ENCODE measurements around the gene CPHXL2.
A peak's percentile ranks its signal among the peaks of the same experiment; 100 is the strongest.

Gene CPHXL2

GRCh38 chr16:75647112-75647491 is 29.7 kb downstream of the CPHXL2 start:
- WGBS (ENCODE audit: insufficient coverage), result 0% methylated on average over 18 of the region's 18 CpGs
- Histone ChIP-seq H3K4me1 (ENCODE audit: control extremely low read depth in 1 of 4, control insufficient read depth in 4 of 4, insufficient read depth in 4 of 4, low read length in 3 of 4) (peaks cover 13 to 50% (median 32%) of the 10 kb centered on the region in 4 experiments), H3K27ac (ENCODE audit: insufficient read depth in 1 of 2, low read depth in 1 of 2, low read length in 2 of 2, poor library complexity in 1 of 2, severe bottlenecking in 2 of 2) (peak overlapping the region; percentile 75 to 98), H3K27me3 (replicated peaks in 2 of 5; ENCODE audit: control insufficient read depth in 4 of 5, insufficient read depth in 5 of 5, low read length in 4 of 5) (no peaks in the 10 kb centered on the region), H3K4me3 (ENCODE audit: control insufficient read depth in 1 of 7, extremely low read depth in 1 of 7, insufficient read depth in 4 of 7, low read depth in 2 of 7, low read length in 6 of 7) (peak overlapping the region; percentile 98 to 100 (median 99)), H3K36me3 (ENCODE audit: control insufficient read depth in 4 of 4, insufficient read depth in 4 of 4, low read length in 3 of 4) (peaks cover 6 to 32% (median 26%) of the 10 kb centered on the region in 4 experiments), H3K9me3 (ENCODE audit: control extremely low read depth in 1 of 5, control insufficient read depth in 4 of 5, insufficient read depth in 2 of 5, low read depth in 1 of 5, low read length in 4 of 5) (no peaks in the 10 kb centered on the region)
- no peak for DNase-seq
- CTCF ChIA-PET, result interaction anchor here (1.0 to 1.5 kb wide), 5 partner anchors 14 to 176 kb away, joined by 3 to 4 read pairs (median 3); partner anchors contain the start of gene ADAT1
- POLR2A ChIA-PET, result interaction anchor here (0.6 to 0.8 kb wide), 3 partner anchors 14 to 130 kb away, joined by 3 to 4 read pairs (median 3); partner anchors contain the start of gene ADAT1

- Histone ChIP-seq H3K9me3 (ENCODE audit: control extremely low read depth in 1 of 5, control insufficient read depth in 4 of 5, insufficient read depth in 2 of 5, low read depth in 1 of 5, low read length in 4 of 5) (no peaks in the 10 kb centered on the region), H3K27me3 (replicated peaks in 2 of 5; ENCODE audit: control insufficient read depth in 4 of 5, insufficient read depth in 5 of 5, low read length in 4 of 5) (no peaks in the 10 kb centered on the region), H3K4me1 (ENCODE audit: control extremely low read depth in 1 of 4, control insufficient read depth in 4 of 4, insufficient read depth in 4 of 4, low read length in 3 of 4) (peaks cover 3 to 24% (median 16%) of the 10 kb centered on the region in 4 experiments), H3K27ac (ENCODE audit: insufficient read depth in 1 of 2, low read depth in 1 of 2, low read length in 2 of 2, poor library complexity in 1 of 2, severe bottlenecking in 2 of 2) (no peak overlapping the region), H3K36me3 (ENCODE audit: control insufficient read depth in 4 of 4, insufficient read depth in 4 of 4, low read length in 3 of 4) (peaks cover 15 to 56% (median 48%) of the 10 kb centered on the region in 4 experiments), H3K4me3 (ENCODE audit: control insufficient read depth in 1 of 7, extremely low read depth in 1 of 7, insufficient read depth in 4 of 7, low read depth in 2 of 7, low read length in 6 of 7) (no peak overlapping the region)
- DNase-seq, result no peak
- 100% methylated on average over 6 of the region's 7 CpGs for WGBS (ENCODE audit: insufficient coverage)
- ChIA-PET CTCF (interaction anchor here (1.0 to 2.3 kb wide), 2 partner anchors 11 to 15 kb away, joined by 3 to 8 read pairs; no protein-coding TSS in a partner anchor), POLR2A (no interaction called here)
Observed at GRCh38 chr16:75644240-75645012, 32.4 kb downstream of the CPHXL2 start.

GRCh38 chr16:75640598-75640997 is 36.2 kb downstream of the CPHXL2 start:
- ChIA-PET POLR2A (no interaction called here), CTCF (interaction anchor here (1.1 to 1.5 kb wide), 2 partner anchors 8 to 10 kb away, joined by 3 to 4 read pairs; no protein-coding TSS in a partner anchor)
- Histone ChIP-seq H3K4me3 (ENCODE audit: control insufficient read depth in 1 of 7, extremely low read depth in 1 of 7, insufficient read depth in 4 of 7, low read depth in 2 of 7, low read length in 6 of 7) (no peak overlapping the region), H3K4me1 (ENCODE audit: control extremely low read depth in 1 of 4, control insufficient read depth in 4 of 4, insufficient read depth in 4 of 4, low read length in 3 of 4) (peaks cover 0 to 11% (median 4%) of the 10 kb centered on the region in 4 experiments), H3K9me3 (ENCODE audit: control extremely low read depth in 1 of 5, control insufficient read depth in 4 of 5, insufficient read depth in 2 of 5, low read depth in 1 of 5, low read length in 4 of 5) (no peaks in the 10 kb centered on the region), H3K27ac (ENCODE audit: insufficient read depth in 1 of 2, low read depth in 1 of 2, low read length in 2 of 2, poor library complexity in 1 of 2, severe bottlenecking in 2 of 2) (no peak overlapping the region), H3K36me3 (ENCODE audit: control insufficient read depth in 4 of 4, insufficient read depth in 4 of 4, low read length in 3 of 4) (peaks cover 22 to 86% (median 66%) of the 10 kb centered on the region in 4 experiments), H3K27me3 (replicated peaks in 2 of 5; ENCODE audit: control insufficient read depth in 4 of 5, insufficient read depth in 5 of 5, low read length in 4 of 5) (no peaks in the 10 kb centered on the region)
- WGBS (ENCODE audit: insufficient coverage), result 100% methylated on average over 3 of the region's 6 CpGs
- DNase-seq, result no peak

DNA sequence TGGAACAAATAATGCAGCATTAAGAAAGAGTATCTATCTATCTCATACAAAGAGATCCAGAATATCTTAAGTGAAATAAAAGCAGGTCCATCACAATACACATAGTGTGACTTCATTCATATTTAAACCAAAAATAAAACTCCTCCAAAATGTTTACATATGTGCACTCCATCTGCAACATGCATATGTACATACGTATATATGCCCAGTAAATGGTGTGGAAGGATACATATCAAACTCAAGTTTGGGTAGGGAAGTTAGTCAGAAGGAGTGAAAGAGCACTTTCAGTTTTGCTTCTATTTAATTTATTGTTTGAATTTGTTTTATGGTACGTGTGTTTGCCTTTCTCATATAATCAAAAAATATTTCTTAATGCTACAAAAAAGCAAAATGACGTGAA is 41.8 kb downstream of the CPHXL2 start:
- WGBS (ENCODE audit: insufficient coverage), result 100% methylated on average over 1 of the region's 3 CpGs
- ChIA-PET POLR2A (no interaction called here), CTCF (interaction anchor here (1.6 kb wide), 1 partner anchor 8 kb away, joined by 4 read pairs; no protein-coding TSS in a partner anchor)

DNA sequence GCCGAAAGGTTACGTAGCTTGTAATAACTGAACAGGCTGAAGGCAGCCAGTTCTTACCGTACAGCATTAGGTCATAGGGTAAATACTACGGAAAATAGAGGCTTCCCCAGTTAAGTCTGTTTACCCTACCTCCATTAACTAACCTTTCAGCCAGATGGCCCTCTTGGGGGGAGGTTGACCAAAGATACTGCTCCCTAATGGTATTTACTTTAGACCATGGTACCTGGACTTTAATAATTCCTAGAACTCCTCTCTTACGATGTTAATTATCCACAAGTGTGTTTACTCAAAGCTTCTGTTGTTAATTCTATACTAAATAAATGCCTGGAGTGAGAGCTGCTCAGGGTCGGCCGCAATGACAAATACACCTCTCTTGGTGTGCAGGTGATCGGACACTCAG is 44.0 kb downstream of the CPHXL2 start:
- WGBS (ENCODE audit: insufficient coverage), result 87% methylated on average over 4 of the region's 8 CpGs
- Histone ChIP-seq H3K4me1 (ENCODE audit: control extremely low read depth in 1 of 4, control insufficient read depth in 4 of 4, insufficient read depth in 4 of 4, low read length in 3 of 4) (peaks cover 6 to 13% (median 10%) of the 10 kb centered on the region in 4 experiments), H3K9me3 (ENCODE audit: control extremely low read depth in 1 of 5, control insufficient read depth in 4 of 5, insufficient read depth in 2 of 5, low read depth in 1 of 5, low read length in 4 of 5) (no peaks in the 10 kb centered on the region), H3K36me3 (ENCODE audit: control insufficient read depth in 4 of 4, insufficient read depth in 4 of 4, low read length in 3 of 4) (peaks cover 19 to 88% (median 74%) of the 10 kb centered on the region in 4 experiments), H3K4me3 (ENCODE audit: control insufficient read depth in 1 of 7, extremely low read depth in 1 of 7, insufficient read depth in 4 of 7, low read depth in 2 of 7, low read length in 6 of 7) (no peak overlapping the region), H3K27me3 (replicated peaks in 2 of 5; ENCODE audit: control insufficient read depth in 4 of 5, insufficient read depth in 5 of 5, low read length in 4 of 5) (no peaks in the 10 kb centered on the region), H3K27ac (ENCODE audit: insufficient read depth in 1 of 2, low read depth in 1 of 2, low read length in 2 of 2, poor library complexity in 1 of 2, severe bottlenecking in 2 of 2) (no peak overlapping the region)
- CTCF ChIA-PET, result interaction anchor here (0.9 to 1.8 kb wide), 4 partner anchors 8 to 168 kb away, joined by 3 to 8 read pairs (median 4); partner anchors contain the start of genes KARS1 and TERF2IP
- DNase-seq, result no peak
- POLR2A ChIA-PET, result interaction anchor here (1.5 kb wide), 1 partner anchor 15 kb away, joined by 3 read pairs; the partner anchor contains the start of genes KARS1 and TERF2IP

More for the DNA sequence above, 41.8 kb downstream of the CPHXL2 start:
- no peaks in the 10 kb centered on the region for H3K27me3 ChIP-seq (replicated peaks in 2 of 5; ENCODE audit: control insufficient read depth in 4 of 5, insufficient read depth in 5 of 5, low read length in 4 of 5)
- H3K9me3 ChIP-seq (ENCODE audit: control extremely low read depth in 1 of 5, control insufficient read depth in 4 of 5, insufficient read depth in 2 of 5, low read depth in 1 of 5, low read length in 4 of 5), result no peaks in the 10 kb centered on the region
- H3K36me3 ChIP-seq (ENCODE audit: control insufficient read depth in 4 of 4, insufficient read depth in 4 of 4, low read length in 3 of 4), result peaks cover 20 to 88% (median 66%) of the 10 kb centered on the region in 4 experiments
- no peak for DNase-seq
- H3K27ac ChIP-seq (ENCODE audit: insufficient read depth in 1 of 2, low read depth in 1 of 2, low read length in 2 of 2, poor library complexity in 1 of 2, severe bottlenecking in 2 of 2), result no peak overlapping the region
- no peak overlapping the region for H3K4me3 ChIP-seq (ENCODE audit: control insufficient read depth in 1 of 7, extremely low read depth in 1 of 7, insufficient read depth in 4 of 7, low read depth in 2 of 7, low read length in 6 of 7)
- no peaks in the 10 kb centered on the region for H3K4me1 ChIP-seq (ENCODE audit: control extremely low read depth in 1 of 4, control insufficient read depth in 4 of 4, insufficient read depth in 4 of 4, low read length in 3 of 4)

DNA sequence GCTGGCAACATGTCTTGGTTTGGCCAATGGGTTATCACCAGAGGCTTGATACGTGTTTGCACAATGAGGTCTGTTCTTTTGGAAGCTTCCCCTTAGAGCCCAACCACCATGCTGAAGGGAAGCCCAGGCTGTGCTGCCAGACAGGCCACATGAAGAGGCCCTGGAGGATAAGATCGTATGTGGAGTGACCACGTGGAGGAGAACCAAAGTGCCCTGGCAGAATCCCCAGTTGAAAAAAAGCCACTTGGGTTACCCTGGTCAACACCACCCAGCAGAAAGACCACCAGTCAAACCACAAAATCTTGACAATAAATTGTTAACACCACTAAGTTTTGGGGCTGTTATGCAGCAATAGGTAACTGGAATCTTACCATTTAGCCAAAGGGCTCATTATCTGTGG is 46.8 kb downstream of the CPHXL2 start:
- H3K36me3 ChIP-seq (ENCODE audit: control insufficient read depth in 4 of 4, insufficient read depth in 4 of 4, low read length in 3 of 4), result peaks cover 22 to 88% (median 69%) of the 10 kb centered on the region in 4 experiments
- H3K4me3 ChIP-seq (ENCODE audit: control insufficient read depth in 1 of 7, extremely low read depth in 1 of 7, insufficient read depth in 4 of 7, low read depth in 2 of 7, low read length in 6 of 7), result no peak overlapping the region
- DNase-seq, result no peak
- 92% methylated on average over 2 of the region's 3 CpGs for WGBS (ENCODE audit: insufficient coverage)
- ChIA-PET CTCF (interaction anchor here (1.1 to 1.7 kb wide), 2 partner anchors 8 to 15 kb away, joined by 3 read pairs; no protein-coding TSS in a partner anchor), POLR2A (no interaction called here)
- no peaks in the 10 kb centered on the region for H3K27me3 ChIP-seq (replicated peaks in 2 of 5; ENCODE audit: control insufficient read depth in 4 of 5, insufficient read depth in 5 of 5, low read length in 4 of 5)
- no peaks in the 10 kb centered on the region for H3K9me3 ChIP-seq (ENCODE audit: control extremely low read depth in 1 of 5, control insufficient read depth in 4 of 5, insufficient read depth in 2 of 5, low read depth in 1 of 5, low read length in 4 of 5)
- H3K27ac ChIP-seq (ENCODE audit: insufficient read depth in 1 of 2, low read depth in 1 of 2, low read length in 2 of 2, poor library complexity in 1 of 2, severe bottlenecking in 2 of 2), result no peak overlapping the region
- H3K4me1 ChIP-seq (ENCODE audit: control extremely low read depth in 1 of 4, control insufficient read depth in 4 of 4, insufficient read depth in 4 of 4, low read length in 3 of 4), result peaks cover 22 to 29% (median 26%) of the 10 kb centered on the region in 4 experiments

DNA sequence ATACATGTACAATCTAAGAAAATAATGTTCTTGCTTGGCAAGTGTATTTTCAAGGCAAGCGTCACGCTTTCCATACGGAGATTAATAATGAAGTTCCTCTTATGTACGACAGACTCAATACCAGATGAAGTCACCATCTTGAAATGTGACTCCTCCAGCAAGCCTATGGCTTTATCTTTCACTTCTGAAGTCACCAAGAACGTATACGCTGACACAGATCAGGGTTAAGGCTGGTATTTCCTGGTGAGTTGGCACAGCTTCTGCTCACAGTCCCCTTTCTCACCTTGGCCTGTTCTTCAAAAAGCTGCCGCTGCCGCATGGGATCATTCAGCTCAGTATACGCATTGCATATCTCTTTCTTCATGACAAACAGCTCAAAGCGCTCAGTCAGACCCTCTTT is 47.7 kb downstream of the CPHXL2 start:
- Histone ChIP-seq H3K27ac (ENCODE audit: insufficient read depth in 1 of 2, low read depth in 1 of 2, low read length in 2 of 2, poor library complexity in 1 of 2, severe bottlenecking in 2 of 2) (no peak overlapping the region), H3K4me3 (ENCODE audit: control insufficient read depth in 1 of 7, extremely low read depth in 1 of 7, insufficient read depth in 4 of 7, low read depth in 2 of 7, low read length in 6 of 7) (no peak overlapping the region), H3K9me3 (ENCODE audit: control extremely low read depth in 1 of 5, control insufficient read depth in 4 of 5, insufficient read depth in 2 of 5, low read depth in 1 of 5, low read length in 4 of 5) (no peaks in the 10 kb centered on the region), H3K36me3 (ENCODE audit: control insufficient read depth in 4 of 4, insufficient read depth in 4 of 4, low read length in 3 of 4) (peaks cover 23 to 86% (median 64%) of the 10 kb centered on the region in 4 experiments), H3K4me1 (ENCODE audit: control extremely low read depth in 1 of 4, control insufficient read depth in 4 of 4, insufficient read depth in 4 of 4, low read length in 3 of 4) (peaks cover 22 to 29% (median 26%) of the 10 kb centered on the region in 4 experiments), H3K27me3 (replicated peaks in 2 of 5; ENCODE audit: control insufficient read depth in 4 of 5, insufficient read depth in 5 of 5, low read length in 4 of 5) (no peaks in the 10 kb centered on the region)
- DNase-seq, result no peak
- POLR2A ChIA-PET, result no interaction called here
- CTCF ChIA-PET, result interaction anchor here (0.8 to 1.7 kb wide), 3 partner anchors 9 to 17 kb away, joined by 3 read pairs; no protein-coding TSS in a partner anchor
- over 99% methylated on average over 10 of the region's 10 CpGs for WGBS (ENCODE audit: insufficient coverage)

All from common myeloid progenitor, CD34-positive (primary cell).